Erythroblast (primary cell): ENCODE measurements around the gene MILR1.

Experiments used
- GATA1 ChIP-seq: IDR thresholded peaks from 2 replicates; pipeline ENCODE4 v1.6.1; 2011; ENCODE audit warnings: low read depth, mild to moderate bottlenecking, control low read depth, low read length, moderate library complexity
- POLR2A ChIP-seq: IDR thresholded peaks from 2 replicates; pipeline ENCODE4 v1.6.1; 2011; ENCODE audit warnings: mild to moderate bottlenecking, low read length

DNA sequence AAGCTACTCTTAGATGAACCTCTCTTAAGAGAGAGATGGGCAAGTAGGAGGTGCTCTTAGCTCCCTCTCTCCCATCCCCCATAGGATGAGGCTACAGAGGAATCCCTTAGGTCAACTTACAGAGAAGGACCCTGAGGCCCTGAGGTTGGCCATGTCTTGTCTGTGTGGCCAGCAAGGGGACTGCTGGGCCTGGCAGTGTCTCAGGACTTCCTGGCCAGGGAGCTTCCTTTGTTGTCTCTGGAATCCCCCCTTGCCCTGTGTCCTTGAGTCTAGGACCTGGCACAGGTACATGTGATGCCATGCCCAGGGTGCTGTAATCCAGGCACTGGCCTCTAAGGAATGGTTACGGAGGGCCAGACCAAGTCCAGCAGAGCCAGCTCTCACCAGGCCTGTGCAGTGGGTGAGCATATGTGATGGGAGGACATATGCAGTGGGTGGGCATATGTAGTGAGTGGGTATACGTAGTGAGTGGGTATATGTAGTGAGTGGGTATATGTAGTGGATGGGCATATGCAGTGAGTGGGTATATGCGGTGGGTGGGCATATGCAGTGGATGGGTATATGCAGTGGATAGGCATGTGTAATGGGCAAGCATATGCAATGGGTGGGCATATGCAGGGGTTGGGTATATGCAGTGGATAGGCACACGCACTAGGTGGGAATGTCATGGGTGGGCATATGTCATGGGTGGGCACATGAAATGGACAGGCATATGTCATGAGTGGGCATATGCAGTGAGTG, 38.0 kb upstream of the MILR1 start:
- no peak for TF ChIP-seq POLR2A
- TF ChIP-seq GATA1 = no peak
